ENCODE measurements around the gene WDR33.

GRCh38 chr2:127721311-127721977 lies 89.5 kb downstream of the WDR33 start:
- TF ChIP-seq GATA2 (IDR thresholded peaks at IDR 0.05; ENCODE audit: low read depth, low read length) (no peak), GATA3 (IDR thresholded peaks at IDR 0.05; ENCODE audit: low read depth, low read length) (no peak)

Data from SH-SY5Y (cell line).